Measurements from ENCODE around the gene CTIF.
A peak's percentile ranks its signal among the peaks of the same experiment; 100 is the strongest.

The CTIF gene

DNA sequence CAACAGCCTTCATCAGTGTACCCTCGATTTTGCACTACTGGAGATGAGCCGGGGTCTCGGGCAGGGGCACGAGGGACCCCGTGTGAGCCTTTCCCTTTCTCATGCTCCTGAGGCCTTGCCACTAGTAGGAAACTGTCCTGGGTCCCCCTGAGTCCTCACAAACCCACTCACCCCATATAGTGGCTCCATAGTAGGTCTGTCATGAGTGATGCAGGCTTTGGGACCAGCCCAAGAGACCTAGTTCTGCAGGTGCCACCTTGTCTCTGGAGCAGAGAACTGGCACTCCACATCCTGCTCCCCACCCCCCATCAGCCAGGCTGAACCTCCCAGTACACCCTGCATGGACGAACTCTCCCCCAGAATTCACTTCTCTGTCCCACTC lies 224.9 kb downstream of the CTIF start:
- no peaks in the 10 kb centered on the region for H3K36me3 Mint-ChIP-seq
- no peak overlapping the region for H3K27ac Mint-ChIP-seq
- no peaks in the 10 kb centered on the region for H3K4me1 Mint-ChIP-seq
- H3K4me3 Mint-ChIP-seq: no peak overlapping the region
- no peak for DNase-seq (ENCODE audit: low spot score in 2 of 2)
- no peak for ATAC-seq
- no peaks in the 10 kb centered on the region for H3K9me3 Mint-ChIP-seq

- H3K4me1 Mint-ChIP-seq: no peaks in the 10 kb centered on the region
- no peak for DNase-seq (ENCODE audit: low spot score in 2 of 2)
- H3K4me3 Mint-ChIP-seq: no peak overlapping the region
- no peak overlapping the region for H3K27ac Mint-ChIP-seq
- ATAC-seq: no peak
- no peaks in the 10 kb centered on the region for H3K36me3 Mint-ChIP-seq
- H3K9me3 Mint-ChIP-seq: no peaks in the 10 kb centered on the region
Observed at GRCh38 chr18:48765053-48765452, 226.2 kb downstream of the CTIF start.

DNA sequence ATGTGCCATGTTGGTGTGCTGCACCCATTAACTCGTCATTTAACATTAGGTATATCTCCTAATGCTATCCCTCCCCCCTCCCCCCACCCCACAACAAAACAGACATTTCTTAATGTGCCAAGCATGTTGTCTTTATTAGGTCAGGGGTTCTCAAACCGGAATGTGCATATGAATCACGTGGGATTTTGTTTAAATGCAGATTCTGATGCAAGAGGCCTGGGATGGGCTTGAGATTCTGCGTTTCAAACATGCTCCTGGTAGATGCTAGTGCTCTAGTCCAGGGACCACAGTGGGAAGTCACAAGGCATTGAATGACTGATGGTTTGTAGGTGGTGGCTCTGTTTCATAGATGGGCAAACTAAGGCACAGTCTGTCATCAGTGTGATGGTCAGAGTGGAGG lies 227.2 kb downstream of the CTIF start:
- Mint-ChIP-seq H3K4me3 (no peak overlapping the region), H3K4me1 (no peaks in the 10 kb centered on the region), H3K9me3 (no peaks in the 10 kb centered on the region), H3K27ac (no peak overlapping the region), H3K36me3 (no peaks in the 10 kb centered on the region)
- no peak for DNase-seq (ENCODE audit: low spot score in 2 of 2)
- no peak for ATAC-seq

- no peak overlapping the region for H3K4me3 Mint-ChIP-seq
- no peak overlapping the region for H3K27ac Mint-ChIP-seq
- no peaks in the 10 kb centered on the region for H3K36me3 Mint-ChIP-seq
- ATAC-seq: no peak
- no peaks in the 10 kb centered on the region for H3K4me1 Mint-ChIP-seq
- no peak for DNase-seq (ENCODE audit: low spot score in 2 of 2)
- H3K9me3 Mint-ChIP-seq: no peaks in the 10 kb centered on the region
Observed at GRCh38 chr18:48766487-48766886, 227.7 kb downstream of the CTIF start.

GRCh38 chr18:48767090-48767690 lies 228.4 kb downstream of the CTIF start:
- H3K27ac Mint-ChIP-seq: no peak overlapping the region
- ATAC-seq (peak; percentile 22), DNase-seq (ENCODE audit: low spot score in 2 of 2) (no peak)
- H3K4me3 Mint-ChIP-seq: no peak overlapping the region
- no peaks in the 10 kb centered on the region for H3K4me1 Mint-ChIP-seq
- H3K36me3 Mint-ChIP-seq: no peaks in the 10 kb centered on the region
- H3K9me3 Mint-ChIP-seq: no peaks in the 10 kb centered on the region

- H3K9me3 Mint-ChIP-seq: no peaks in the 10 kb centered on the region
- ATAC-seq (no peak), DNase-seq (ENCODE audit: low spot score in 2 of 2) (no peak)
- no peaks in the 10 kb centered on the region for H3K4me1 Mint-ChIP-seq
- no peak overlapping the region for H3K27ac Mint-ChIP-seq
- H3K36me3 Mint-ChIP-seq: no peaks in the 10 kb centered on the region
- H3K4me3 Mint-ChIP-seq: no peak overlapping the region
Observed at GRCh38 chr18:48769006-48769636, 230.3 kb downstream of the CTIF start.

DNA sequence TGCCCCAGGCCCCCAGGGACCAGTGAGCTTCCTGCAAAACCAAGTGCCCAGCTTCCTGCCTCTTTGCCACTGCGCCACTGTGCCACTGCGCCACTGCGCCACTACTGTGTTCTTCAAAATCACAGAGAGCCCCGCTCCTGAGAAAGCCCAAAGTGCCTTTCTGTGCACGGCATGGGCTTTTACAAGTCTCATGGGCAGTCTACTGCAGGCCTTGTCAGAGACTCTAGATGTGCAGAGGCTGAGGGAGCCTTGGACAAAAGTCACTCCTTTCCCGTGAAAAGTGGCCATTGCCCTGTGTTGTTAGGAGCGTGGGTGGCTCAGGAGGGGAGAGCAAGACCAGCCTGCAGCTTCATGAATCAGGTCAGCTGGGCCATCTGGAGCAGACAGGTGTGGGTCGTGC lies 231.4 kb downstream of the CTIF start:
- DNase-seq (ENCODE audit: low spot score in 2 of 2) (no peak), ATAC-seq (no peak)
- H3K36me3 Mint-ChIP-seq: no peaks in the 10 kb centered on the region
- H3K27ac Mint-ChIP-seq: no peak overlapping the region
- H3K9me3 Mint-ChIP-seq: no peaks in the 10 kb centered on the region
- no peak overlapping the region for H3K4me3 Mint-ChIP-seq
- peaks cover under 1% of the 10 kb centered on the region for H3K4me1 Mint-ChIP-seq

DNA sequence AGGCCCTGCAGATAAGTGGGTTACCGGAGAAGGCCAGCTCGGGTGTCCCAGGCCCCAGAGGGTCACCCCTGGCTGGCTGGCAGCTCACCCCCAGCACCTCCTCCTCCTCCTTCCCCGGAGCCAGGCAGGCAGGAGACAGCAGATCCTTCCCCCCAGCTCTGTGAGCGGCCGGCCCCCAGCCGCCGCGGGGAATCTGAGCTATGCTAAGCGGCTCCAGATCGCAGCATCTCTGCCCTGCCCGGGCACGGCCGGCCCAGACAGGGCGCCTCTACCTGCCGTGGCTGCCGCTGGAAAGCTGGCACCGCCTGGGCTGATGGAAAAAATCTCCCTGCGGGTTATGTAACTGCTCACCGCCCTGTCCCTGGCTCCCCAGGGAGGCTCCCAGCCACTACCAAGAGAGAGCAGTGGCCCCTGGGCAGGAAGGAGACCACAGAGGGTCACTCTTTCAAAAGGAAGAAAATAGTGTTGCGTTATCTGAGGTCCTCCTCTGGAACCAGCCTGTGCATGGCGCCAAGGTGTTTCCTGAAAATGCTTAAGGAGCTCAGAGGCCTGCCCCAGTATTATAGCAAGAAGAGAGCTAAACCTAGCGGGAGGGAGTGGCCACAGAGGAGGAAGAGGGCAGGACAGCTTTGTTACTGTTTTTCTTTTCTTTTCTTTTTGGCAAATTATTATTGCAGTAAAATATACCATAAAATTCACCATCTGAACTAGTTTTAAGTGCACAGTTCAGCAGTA lies 233.0 kb downstream of the CTIF start:
- Mint-ChIP-seq H3K4me3 (no peak overlapping the region), H3K36me3 (no peaks in the 10 kb centered on the region), H3K9me3 (no peaks in the 10 kb centered on the region), H3K27ac (peak overlapping the region; percentile 13), H3K4me1 (peaks cover 5% of the 10 kb centered on the region)
- DNase-seq (ENCODE audit: low spot score in 2 of 2) (no peak), ATAC-seq (no peak)

DNA sequence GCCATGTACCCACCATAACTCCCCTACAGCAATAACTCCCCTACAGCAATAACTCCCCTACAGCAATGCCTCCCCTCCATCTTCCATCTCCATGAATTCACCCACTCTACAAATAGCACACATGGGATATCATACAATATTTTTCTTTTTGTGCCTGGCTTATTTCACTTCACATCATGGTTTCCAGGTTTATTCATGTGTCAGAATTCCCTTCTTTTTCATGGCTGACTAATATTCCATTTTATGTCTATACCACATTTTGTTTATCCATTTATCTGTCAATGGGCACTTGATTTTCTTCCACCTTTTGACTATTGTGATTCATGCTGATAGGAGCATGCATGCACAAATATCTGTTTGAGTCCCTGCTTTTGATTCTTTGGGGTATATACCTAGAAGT lies 233.6 kb downstream of the CTIF start:
- H3K27ac Mint-ChIP-seq: peak overlapping the region; percentile 13
- peaks cover 10% of the 10 kb centered on the region for H3K4me1 Mint-ChIP-seq
- no peak for DNase-seq (ENCODE audit: low spot score in 2 of 2)
- no peak for ATAC-seq
- H3K36me3 Mint-ChIP-seq: no peaks in the 10 kb centered on the region
- no peaks in the 10 kb centered on the region for H3K9me3 Mint-ChIP-seq
- H3K4me3 Mint-ChIP-seq: no peak overlapping the region

DNA sequence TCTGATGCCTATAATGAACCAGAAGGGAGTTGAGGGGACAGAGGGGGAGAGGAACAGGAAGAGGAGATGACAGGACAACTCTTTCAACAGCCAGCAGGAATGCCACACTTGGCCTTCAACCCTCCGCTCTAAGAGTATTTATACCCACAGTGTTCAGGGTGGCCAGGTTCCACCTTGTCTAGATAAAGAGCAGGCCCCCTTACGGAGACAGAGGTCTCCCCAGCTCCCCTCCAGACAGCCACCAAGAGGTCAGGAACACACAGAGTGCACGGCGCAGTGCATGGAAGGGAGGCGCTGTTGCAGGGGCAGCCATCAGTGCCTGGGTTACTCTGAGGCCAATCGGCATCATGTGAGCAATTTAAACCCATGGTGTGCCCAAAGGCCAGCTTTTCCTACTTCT lies 235.0 kb downstream of the CTIF start:
- no peak for ATAC-seq
- H3K27ac Mint-ChIP-seq: no peak overlapping the region

DNA sequence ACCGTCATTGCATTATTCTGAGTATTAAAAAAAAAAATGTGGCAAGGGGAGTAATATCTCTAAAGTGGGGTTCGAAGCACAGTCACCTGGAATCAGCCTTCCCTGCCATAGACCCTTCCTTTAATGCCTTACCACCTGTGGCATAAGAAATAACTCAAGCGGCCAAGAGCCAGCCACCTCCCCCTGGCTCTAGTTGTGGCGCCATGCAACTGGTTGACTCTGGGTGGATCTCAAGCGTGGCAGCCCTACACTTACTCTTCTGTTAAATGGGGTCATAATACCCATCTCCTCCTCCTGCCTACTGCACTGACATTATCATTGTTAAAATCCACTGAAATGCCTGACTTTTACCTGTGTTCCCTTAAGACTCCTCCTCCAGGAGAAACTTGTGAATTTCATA lies 236.1 kb downstream of the CTIF start:
- Mint-ChIP-seq H3K4me1 (peaks cover 21% of the 10 kb centered on the region), H3K9me3 (no peaks in the 10 kb centered on the region), H3K36me3 (no peaks in the 10 kb centered on the region), H3K4me3 (no peak overlapping the region), H3K27ac (no peak overlapping the region)
- DNase-seq (ENCODE audit: low spot score in 2 of 2) (no peak), ATAC-seq (no peak)

More for the DNA sequence above, 235.0 kb downstream of the CTIF start:
- Mint-ChIP-seq H3K4me3 (no peak overlapping the region), H3K4me1 (peaks cover 21% of the 10 kb centered on the region), H3K9me3 (no peaks in the 10 kb centered on the region), H3K36me3 (no peaks in the 10 kb centered on the region)
- no peak for DNase-seq (ENCODE audit: low spot score in 2 of 2)

DNA sequence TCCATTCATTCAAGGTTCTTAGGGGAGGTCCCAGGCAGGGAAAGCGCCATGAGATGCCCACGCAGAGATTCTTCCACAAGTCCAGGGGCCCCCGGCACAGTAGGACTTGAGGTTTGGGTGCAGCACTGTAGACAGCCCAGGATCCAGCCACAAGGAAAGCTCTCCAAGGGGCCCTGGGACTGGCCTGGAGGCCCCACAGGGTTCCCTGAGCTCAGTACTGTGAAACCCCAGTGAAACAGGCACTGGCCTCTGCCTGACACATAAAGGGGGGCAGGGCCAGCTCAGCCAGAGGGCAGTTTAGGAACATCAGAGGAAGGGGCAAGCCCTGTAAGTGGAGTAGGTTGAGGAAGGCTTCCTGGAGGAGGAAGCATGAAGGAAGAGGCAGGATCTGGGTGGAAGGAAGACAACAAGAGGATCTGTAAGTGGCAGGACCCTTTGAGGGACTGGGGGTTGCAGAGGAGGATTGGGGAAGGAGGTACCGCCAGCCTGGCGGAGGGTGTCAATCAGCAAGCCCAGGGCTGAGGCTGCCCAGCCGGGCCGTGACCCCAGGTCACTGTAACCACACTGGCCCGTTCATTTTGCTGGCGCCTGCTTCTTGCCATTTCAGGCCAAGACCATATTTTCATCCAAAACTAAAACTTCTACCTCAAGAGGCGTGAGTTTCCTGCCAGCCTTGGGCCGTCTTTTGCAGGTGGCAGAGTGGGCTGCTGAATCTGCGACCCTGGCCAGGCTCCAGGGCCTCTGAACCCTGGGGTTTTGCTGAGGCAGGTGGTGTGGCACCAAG lies 236.7 kb downstream of the CTIF start:
- peak overlapping the region; percentile 79 for H3K27ac Mint-ChIP-seq
- DNase-seq (ENCODE audit: low spot score in 2 of 2) (no peak), ATAC-seq (no peak)
- H3K4me3 Mint-ChIP-seq: no peak overlapping the region
- no peaks in the 10 kb centered on the region for H3K36me3 Mint-ChIP-seq
- no peaks in the 10 kb centered on the region for H3K9me3 Mint-ChIP-seq
- H3K4me1 Mint-ChIP-seq: peaks cover 21% of the 10 kb centered on the region

- H3K4me3 Mint-ChIP-seq: no peak overlapping the region
- ATAC-seq: no peak
Observed at GRCh38 chr18:48776156-48776555, 237.3 kb downstream of the CTIF start.

DNA sequence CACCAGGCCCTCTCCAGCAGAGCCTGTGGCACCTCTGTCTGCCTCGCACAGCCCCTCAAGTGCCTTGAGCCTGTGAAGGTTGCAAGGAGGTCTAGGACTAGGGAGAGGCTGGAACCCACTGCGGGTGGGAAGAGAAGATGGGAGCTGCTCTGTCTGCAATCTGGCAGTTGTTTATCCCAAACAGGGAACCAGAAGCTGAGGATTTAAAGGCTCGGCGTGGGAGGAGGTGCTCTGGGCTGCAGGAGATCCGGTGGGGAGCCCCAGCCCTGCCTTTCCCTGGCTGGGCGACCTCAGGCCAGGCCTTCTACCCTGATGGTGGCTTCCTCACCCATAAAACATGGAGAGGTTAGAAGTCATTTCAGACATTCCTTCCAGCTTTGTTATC lies 237.8 kb downstream of the CTIF start:
- peaks cover 21% of the 10 kb centered on the region for H3K4me1 Mint-ChIP-seq
- H3K27ac Mint-ChIP-seq: no peak overlapping the region
- DNase-seq (ENCODE audit: low spot score in 2 of 2) (no peak), ATAC-seq (no peak)
- no peak overlapping the region for H3K4me3 Mint-ChIP-seq
- no peaks in the 10 kb centered on the region for H3K9me3 Mint-ChIP-seq
- H3K36me3 Mint-ChIP-seq: no peaks in the 10 kb centered on the region

More at GRCh38 chr18:48776156-48776555, 237.3 kb downstream of the CTIF start:
- no peak for DNase-seq (ENCODE audit: low spot score in 2 of 2)
- Mint-ChIP-seq H3K9me3 (no peaks in the 10 kb centered on the region), H3K36me3 (no peaks in the 10 kb centered on the region), H3K4me1 (peaks cover 21% of the 10 kb centered on the region), H3K27ac (no peak overlapping the region)

GRCh38 chr18:48777026-48777743 lies 238.4 kb downstream of the CTIF start:
- DNase-seq (ENCODE audit: low spot score in 2 of 2) (peak; percentile 77 to 78), ATAC-seq (peak; percentile 89)
- Mint-ChIP-seq H3K4me3 (peak overlapping the region; percentile 7), H3K9me3 (no peaks in the 10 kb centered on the region), H3K36me3 (no peaks in the 10 kb centered on the region), H3K4me1 (peaks cover 21% of the 10 kb centered on the region), H3K27ac (peak overlapping the region; percentile 32)
